GM06990 (cell line): Measurements from ENCODE around the gene TTC22.

Experiments used
- DNase-seq: peaks from one replicate; pipeline ENCODE4 v3.0.0-alpha.2; 2011; ENCODE audit not compliant: insufficient read length; ENCODE audit errors: extremely low read depth
- H3K27me3 ChIP-seq: replicated peaks from 2 replicates; pipeline ENCODE4 v1.6.0; 2011; ENCODE audit warnings: low read length; ENCODE audit not compliant: control insufficient read depth, insufficient read depth
- H3K36me3 ChIP-seq: 2 replicates; pipeline ENCODE4 v1.5.1; 2011; ENCODE audit warnings: low read length; ENCODE audit not compliant: control insufficient read depth, insufficient read depth
- H3K4me3 ChIP-seq: replicated peaks from 2 replicates; pipeline ENCODE4 v1.5.1; 2011; ENCODE audit warnings: low read depth, mild to moderate bottlenecking, control low read depth, low read length
- TF ChIP-seq, protein P1 (sequence below): IDR thresholded peaks from 2 replicates; pipeline ENCODE4 v1.5.1; 2011; ENCODE audit warnings: low read length, control low read depth, mild to moderate bottlenecking, inconsistent platforms; ENCODE audit not compliant: insufficient read depth, poor library complexity, severe bottlenecking

The TTC22 gene

GRCh38 chr1:54825696-54826095 lies 24.6 kb upstream of the TTC22 start:
- Histone ChIP-seq H3K36me3 (no peaks in the 10 kb centered on the region), H3K4me3 (no peak overlapping the region), H3K27me3 (no peaks in the 10 kb centered on the region)
- DNase-seq: no peak
- TF ChIP-seq, protein P1, sequence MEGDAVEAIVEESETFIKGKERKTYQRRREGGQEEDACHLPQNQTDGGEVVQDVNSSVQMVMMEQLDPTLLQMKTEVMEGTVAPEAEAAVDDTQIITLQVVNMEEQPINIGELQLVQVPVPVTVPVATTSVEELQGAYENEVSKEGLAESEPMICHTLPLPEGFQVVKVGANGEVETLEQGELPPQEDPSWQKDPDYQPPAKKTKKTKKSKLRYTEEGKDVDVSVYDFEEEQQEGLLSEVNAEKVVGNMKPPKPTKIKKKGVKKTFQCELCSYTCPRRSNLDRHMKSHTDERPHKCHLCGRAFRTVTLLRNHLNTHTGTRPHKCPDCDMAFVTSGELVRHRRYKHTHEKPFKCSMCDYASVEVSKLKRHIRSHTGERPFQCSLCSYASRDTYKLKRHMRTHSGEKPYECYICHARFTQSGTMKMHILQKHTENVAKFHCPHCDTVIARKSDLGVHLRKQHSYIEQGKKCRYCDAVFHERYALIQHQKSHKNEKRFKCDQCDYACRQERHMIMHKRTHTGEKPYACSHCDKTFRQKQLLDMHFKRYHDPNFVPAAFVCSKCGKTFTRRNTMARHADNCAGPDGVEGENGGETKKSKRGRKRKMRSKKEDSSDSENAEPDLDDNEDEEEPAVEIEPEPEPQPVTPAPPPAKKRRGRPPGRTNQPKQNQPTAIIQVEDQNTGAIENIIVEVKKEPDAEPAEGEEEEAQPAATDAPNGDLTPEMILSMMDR: no peak

GRCh38 chr1:54823670-54824069 lies 22.5 kb upstream of the TTC22 start:
- Histone ChIP-seq H3K4me3 (no peak overlapping the region), H3K36me3 (no peaks in the 10 kb centered on the region), H3K27me3 (no peaks in the 10 kb centered on the region)
- no peak for DNase-seq
- TF ChIP-seq, protein P1: no peak

DNA sequence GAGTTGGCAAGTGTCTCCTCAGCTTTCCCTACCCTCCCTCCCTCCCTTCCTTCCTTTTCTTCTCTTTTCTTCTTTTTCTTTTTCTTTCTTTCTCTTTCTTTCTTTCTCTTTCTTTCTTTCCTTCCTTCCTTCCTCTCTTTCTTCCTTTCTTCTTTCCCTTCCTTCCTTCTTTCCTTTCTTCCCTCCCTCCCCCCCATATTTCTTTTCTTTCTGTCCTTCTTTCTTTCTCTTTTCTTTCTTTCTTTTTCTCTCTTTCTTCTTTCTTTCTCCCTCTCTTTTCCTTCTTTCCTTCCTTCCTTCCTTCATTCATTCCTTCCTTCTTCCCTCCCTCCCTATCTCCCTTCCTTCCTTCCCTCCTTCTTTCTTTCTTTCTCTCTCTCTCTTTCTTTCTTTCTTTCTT lies 18.6 kb upstream of the TTC22 start:
- no peak for DNase-seq
- TF ChIP-seq, protein P1: no peak
- no peak overlapping the region for H3K4me3 ChIP-seq
- H3K27me3 ChIP-seq: no peaks in the 10 kb centered on the region
- H3K36me3 ChIP-seq: no peaks in the 10 kb centered on the region

DNA sequence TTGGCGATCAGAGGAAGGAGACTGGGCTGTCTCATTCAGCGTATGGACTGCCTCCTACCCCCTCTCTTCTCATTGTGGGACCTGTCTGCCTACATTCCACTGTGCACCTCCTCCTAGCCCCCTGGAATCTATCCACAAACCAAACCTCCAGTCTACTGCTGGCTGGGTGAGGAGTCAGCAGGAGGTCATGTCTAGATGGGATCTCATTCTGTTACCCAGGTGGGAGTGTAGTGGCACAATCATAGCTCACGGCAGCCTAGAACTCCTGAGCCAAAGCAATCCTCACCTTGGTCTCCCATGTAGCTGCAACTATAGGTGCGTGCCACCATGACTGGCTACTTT lies 18.0 kb upstream of the TTC22 start:
- TF ChIP-seq, protein P1: no peak

DNA sequence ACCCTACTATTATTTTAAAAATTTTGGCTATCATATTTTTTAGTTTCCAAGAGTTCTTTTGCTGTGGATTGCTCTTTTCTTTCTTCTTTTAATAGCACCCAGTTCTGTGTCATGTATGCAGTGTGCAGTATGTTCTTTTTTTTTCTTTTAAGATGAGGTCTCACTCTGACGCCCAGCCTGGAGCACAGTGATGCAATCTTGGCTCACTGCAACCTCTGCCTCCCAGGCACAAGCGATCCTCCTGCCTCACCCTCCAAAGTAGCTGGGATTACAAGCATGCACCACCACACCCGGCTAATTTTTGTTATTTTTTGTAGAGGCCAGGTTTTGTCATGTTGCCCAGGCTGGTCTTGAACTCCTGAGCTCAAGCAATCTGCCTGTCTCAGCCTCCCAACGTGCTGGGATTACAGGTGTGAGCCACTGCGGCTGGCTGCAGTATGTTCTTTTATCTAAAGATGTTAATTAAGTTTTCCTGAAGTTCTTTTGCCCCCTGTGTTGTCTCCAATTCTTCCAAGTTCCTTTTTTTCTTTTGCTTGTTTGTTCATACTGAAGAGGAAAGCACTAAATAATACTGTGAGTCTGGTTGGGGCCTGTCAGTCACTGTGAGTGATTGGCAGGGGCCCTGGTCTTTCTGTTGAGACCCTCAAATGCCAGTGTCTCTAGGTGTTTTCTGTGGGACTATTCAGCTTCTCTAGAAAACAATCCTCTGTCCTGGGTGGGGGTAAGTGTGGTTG lies 17.5 kb upstream of the TTC22 start:
- DNase-seq: no peak

More for the DNA sequence above, 18.0 kb upstream of the TTC22 start:
- Histone ChIP-seq H3K36me3 (no peaks in the 10 kb centered on the region), H3K4me3 (no peak overlapping the region), H3K27me3 (no peaks in the 10 kb centered on the region)
- DNase-seq: no peak

More for the DNA sequence above, 17.5 kb upstream of the TTC22 start:
- H3K27me3 ChIP-seq: no peaks in the 10 kb centered on the region
- no peak overlapping the region for H3K4me3 ChIP-seq
- TF ChIP-seq, protein P1: no peak
- no peaks in the 10 kb centered on the region for H3K36me3 ChIP-seq
